Cerebellar nuclear complex (tissue), 1 donor: ENCODE data around the gene PIK3CB.
A peak's percentile ranks its signal among the peaks of the same experiment; 100 is the strongest.
"Not testable (repeated sequence)": the region's sequence is repeated elsewhere in the genome, so short reads cannot be mapped to it uniquely, and the experiment has no call there.

ENCODE experiments used
- DNase-seq, 2 experiments: peaks; one replicate each; lab custom pipeline; 2025; lab: John Stamatoyannopoulos, UW

PIK3CB gene

DNA sequence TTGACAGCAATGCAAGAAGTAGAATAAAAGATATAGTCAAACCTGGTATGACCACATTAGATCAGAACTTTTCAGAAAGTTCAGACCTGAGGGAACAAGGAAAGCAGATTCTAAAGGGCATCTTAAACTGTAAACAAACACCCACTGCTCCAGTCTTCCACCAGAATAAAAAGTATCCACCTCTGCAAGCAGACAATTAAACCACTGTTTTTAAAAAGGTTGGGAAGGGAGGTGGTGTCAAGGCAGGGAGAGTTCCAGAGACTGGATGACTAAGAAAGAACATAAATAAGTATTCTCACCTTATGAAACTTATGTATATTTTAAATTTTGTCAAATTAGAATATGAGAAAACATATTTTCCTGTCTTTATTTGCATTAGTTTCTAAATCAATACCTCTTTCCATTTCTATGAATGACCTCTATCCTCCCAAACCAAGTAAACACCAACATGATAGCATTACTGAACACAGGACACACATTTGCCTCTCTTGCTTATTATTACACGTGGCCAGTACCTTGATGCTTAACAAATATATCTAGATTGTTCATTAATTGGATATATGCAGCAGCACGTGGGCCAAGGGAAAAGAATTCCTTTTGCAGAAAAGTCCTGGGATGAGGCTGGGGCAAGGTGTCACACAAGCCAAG, 31.6 kb downstream of the PIK3CB start:
- no peak for DNase-seq

DNA sequence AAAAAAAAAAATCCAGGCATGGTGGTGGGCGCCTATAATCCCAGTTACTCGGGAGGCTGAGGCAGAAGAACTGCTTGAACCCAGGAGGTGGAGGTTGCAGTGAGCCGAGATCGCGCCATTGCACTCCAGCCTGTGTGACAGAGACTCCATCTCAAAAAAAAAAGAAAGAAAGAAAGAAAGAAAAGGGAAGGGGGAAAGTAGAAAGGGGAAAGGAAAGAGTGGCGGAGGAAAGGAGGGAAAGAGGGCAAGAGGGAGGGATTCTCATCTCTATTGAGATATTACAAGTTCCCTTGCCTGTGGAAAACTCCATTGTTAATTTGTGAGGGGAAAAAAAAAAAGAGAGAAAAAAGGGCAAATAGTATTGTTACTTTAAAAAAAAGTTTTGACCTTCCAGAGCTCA, 32.5 kb downstream of the PIK3CB start:
- DNase-seq = not testable (repeated sequence)

DNA sequence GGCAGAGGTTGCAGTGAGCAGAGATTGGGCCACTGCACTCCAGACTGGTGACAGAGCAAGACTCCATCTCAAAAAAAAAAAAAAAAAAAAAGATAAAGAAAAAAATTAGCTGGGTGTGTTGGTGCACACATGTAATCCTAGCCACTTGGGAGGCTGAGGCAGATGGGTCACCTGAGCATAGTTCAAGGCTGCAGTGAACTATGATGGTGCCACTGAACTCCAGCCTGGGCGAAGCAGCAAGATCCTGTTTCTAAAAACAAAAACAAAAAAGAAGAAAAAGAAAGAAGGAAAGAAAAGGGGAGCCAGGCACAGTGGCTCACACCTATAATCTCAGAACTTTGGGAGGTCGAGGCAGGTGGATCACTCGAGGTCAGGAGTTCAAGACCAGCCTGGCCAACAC, 32.9 kb downstream of the PIK3CB start:
- DNase-seq = no peak

DNA sequence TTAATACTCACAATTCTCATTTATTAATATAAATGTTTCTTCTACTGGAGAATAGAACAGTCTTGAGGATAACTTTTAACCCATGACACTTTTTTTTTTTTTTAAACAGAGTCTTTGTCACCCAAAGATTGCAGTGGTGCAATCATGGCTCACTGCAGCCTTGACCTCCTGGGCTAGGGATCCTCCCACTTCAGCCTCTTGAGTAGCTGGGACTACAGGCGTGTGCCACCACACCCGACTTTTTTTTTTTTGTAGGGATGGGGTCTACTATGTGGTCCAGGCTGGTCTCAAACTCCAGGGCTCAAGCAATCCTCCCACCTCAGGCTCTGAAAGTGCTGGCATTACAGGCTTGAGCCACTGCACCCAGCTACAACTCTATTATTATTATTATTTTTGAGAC, 34.5 kb downstream of the PIK3CB start:
- no peak for DNase-seq

DNA sequence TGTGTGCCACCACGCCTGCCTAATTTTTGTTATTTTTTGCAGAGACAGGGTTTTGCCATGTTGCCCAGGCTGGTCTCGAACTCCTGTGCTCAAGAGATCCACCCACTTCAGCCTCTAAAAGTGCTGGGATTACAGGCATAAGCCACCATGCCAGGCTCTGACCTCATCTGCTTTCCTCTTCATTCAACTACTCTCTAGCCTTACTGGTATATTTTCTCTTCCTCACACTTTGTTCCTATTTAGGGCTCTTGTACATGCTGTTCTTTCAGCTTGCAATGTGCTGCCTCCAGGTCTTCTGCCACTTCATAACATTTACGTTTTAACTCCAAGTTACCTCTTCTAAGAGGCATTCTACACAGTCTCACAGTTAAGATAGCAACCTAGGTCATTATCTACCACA, 34.9 kb downstream of the PIK3CB start:
- DNase-seq = no peak

DNA sequence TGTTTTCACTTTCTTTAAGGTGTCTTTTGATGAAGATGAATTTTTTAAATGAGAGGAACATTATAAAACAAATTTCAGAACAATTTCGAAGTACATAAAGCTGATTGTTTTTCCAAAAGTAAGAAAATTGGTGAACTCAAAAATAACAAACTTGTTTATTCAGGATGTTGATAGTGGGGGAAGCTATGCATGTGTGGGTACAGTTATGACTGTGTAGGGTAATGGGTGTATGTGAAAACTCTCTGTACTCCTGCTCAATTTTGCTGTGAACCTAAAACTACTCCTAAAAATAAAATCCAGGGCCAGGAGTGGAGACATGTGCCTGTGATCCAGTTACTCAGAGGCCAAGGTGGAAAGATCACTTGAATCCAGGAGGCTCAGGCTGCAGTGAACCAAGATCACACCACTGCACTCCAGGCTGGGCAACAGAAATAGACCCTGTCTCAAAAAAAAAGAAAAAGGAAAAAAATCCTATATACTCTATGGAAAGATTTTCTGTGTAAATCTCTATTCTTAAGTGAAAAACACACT, 37.2 kb downstream of the PIK3CB start:
- DNase-seq = no peak

DNA sequence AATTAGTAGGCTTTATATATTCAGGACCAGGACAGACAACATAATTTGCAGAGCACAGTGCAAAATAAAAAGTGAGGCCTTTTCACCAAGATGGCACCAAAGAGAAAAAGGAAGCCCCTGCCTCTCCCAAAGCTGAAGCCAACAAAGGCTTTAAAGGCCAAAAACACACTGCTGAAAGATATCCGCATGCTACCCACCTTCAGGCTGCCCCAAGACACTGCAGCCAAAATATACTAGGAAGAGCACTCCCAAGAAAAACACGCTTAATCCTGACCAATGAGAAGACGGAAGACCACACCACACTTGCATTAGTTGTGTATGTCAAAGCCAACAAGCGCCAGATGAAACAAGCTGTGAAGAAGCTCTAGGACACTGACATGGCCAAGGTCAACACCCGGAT, 38.0 kb downstream of the PIK3CB start:
- no peak for DNase-seq

DNA sequence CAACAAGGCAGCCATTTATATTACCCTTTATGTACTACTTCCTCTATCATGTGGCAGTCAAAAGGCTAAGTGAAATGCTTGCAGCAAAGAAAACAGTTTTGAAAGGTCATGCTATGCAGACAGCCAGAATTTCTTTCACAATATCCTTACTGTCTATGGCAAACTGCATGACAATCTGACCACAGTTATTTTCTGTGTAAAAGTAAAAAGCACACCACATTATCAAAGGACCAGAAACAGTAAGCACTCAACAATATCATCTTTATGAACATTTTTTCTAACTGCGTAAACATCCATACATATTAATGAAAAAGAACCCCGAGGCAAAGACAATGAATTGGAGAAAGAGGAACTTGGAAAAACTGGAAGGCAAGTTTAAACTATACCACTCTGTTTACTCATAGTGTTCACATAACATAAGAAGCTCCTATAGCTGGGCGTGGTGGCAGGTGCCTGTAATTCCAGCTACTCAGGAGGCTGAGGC, 47.9 kb downstream of the PIK3CB start:
- DNase-seq = no peak

DNA sequence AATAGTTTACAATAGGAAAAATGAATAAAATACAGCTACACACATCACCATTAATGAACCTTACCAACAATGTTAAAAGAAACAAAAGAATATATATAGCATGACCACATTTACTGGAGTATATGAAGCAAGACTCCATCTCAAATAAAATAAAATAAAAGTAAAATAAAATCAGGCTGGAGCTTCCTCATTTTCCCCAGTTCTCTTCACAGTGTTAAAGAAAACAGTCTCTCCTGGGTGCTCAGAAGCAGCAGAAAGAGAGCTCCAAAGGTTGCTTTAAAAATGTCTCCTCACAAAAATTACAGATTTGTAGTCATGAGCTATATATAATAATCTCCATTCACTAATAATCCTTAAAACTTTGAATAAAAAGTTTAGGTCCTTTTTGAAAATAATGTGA, 48.8 kb downstream of the PIK3CB start:
- no peak for DNase-seq

DNA sequence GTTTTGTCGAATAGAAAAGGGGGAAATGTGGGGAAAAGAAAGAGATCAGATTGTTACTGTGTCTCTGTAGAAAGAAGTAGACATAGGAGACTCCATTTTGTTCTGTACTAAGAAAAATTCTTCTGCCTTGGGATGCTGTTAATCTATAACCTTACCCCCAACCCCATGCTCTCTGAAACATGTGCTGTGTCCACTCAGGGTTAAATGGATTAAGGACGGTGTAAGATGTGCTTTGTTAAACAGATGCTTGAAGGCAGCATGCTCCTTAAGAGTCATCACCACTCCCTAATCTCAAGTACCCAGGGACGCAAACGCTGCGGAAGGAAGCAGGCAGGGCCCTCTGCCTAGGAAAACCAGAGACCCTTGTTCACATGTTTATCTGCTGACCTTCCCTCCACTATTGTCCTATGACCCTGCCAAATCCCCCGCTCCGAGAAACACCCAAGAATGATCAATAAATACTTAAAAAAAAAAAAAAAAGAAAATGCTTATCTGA, 49.3 kb downstream of the PIK3CB start:
- DNase-seq = not testable (repeated sequence)

DNA sequence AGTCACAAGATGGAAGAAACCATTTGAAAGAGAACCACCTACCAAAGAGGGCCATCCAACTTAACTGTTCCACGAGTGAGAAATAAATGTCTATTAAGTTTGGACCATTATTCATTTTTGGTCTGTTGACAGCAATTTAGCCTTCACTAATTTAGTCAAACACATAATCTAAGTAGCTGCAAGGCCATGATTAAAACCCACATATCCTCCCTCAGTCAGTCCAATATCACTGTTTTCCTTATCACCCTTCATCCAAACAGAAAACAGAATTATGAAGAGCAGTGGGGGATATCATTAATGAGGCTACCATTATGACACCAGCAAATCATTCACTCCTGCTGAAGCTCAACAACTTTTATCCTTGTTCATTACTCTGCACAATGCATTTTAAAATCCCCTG, 52.0 kb downstream of the PIK3CB start:
- DNase-seq = no peak

DNA sequence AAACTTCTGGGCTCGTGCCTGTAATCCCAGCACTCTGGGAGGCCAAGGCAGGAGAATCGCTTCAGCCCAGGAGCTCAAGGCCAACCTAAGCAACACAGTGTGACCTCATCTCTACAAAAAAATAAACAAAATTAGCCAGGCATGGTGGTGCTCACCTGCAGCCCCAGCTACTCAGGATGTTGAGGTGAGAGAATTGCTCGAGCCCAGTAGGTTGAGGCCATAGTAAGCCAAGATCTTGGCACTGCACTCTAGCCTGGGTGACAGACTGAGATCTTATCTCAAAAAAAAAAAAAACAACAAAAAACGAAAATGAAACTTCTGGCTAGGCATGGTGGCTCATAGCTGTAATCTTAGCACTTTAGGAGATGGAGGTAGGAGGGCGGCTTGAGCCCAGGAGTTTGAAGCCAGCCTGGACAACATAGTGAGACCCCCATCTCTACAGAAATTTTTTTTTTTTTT, 53.7 kb downstream of the PIK3CB start:
- DNase-seq = no peak

DNA sequence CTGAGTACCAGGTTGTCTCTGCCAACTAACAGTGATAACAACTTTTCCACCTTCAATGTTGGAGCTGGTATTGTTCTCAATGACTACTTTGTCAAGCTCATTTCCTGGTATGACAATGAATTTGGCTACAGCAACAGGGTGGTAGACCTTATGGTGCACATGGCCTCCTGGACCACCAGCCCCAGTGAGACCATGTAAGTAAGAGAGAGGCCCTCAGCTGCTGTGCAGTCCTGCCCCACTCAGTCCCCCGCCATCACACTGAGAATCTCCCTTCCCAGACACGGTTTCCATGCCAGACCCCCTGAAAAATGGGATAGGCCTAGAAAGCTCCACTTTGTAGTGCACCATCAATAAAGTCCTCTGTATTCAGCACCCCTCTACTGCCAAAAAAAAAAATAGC, 56.1 kb downstream of the PIK3CB start:
- no peak for DNase-seq

DNA sequence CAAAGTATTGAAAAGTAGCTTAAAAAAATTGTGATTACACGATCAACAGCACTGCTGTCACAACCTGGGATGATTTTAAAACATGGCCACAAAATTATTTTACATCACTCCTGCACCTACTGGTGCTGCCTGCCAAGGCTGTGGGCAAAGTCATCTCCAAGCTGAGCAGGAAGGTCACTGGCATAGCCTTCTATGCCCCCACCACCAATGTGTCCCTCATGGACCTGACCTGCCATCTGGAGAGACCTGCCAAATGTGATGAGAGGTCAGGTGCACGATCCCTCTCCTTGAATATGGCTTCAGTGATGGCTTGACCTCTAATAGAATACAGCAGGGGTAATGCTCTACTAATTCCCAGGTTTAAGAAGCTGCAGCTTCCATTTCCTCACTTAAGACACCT, 57.8 kb downstream of the PIK3CB start:
- DNase-seq = no peak

DNA sequence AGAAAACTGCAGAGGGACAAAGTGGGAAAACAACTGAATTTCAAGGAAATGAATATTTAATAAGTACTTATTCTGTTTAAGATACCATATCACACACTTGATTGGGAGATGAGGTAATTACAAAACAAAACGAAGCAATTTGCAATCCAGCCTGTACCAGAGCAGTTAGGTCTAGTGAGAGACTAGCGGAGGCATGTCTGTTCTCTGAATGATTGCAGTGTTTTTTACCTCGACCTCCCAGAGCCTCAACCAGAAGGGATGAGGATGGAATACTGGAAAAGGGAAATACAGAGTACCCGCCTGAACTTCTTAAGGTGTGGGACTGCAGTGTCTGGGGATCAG, 59.5 kb downstream of the PIK3CB start:
- DNase-seq = no peak

DNA sequence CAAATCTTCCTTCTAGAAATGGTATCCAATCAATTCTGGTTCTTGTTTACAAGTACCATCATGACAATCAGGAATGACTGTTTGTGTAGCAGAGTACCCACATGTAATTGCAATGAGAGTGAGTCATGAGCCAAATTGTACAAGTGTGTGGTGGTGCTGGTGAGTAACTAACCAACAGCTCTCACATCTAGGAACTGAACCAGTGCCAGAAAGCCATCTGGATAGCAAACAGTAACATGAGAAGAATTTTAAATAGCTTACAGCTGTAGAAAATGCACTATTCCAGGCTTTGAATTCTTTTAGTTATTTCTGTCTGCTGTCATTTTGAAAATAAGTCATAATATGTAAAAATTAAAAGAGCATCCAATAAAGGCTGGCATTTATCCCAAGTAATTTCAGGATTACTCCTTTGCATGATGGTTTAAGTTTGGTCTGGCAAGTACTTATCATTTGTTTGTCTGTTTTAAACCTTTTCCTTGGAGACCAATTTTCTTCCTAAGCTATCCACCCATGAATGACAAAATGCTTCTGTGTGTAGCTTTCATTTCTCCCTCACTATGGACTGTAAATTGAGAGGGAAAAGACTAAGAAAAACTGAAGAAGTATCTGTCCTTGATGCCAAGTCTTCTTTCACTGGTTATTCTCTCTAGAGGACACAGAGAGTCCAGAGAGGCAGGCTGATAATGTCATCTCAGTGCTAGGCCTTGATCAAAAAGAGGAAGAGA, 60.0 kb downstream of the PIK3CB start:
- peak in 1 of 2 experiments; percentile 19 for DNase-seq

DNA sequence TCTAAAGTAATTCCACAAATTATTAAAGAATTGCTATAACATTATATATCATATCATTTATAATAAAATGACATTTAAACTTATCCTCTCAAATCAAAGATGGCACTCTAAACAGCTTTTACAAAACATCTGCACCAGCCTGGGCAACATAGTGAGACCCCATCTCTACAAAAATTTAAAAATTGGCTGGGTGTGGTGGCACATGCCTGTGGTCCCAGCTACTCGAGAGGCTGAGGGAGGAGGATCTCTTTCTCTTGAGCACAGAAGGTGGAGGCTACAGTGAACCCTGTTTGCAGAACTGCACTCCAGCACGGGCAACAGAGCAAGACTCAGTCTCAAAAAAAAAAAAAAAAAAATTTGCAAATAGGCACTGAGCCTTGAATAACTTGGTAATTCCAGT, 63.1 kb downstream of the PIK3CB start:
- DNase-seq = no peak

DNA sequence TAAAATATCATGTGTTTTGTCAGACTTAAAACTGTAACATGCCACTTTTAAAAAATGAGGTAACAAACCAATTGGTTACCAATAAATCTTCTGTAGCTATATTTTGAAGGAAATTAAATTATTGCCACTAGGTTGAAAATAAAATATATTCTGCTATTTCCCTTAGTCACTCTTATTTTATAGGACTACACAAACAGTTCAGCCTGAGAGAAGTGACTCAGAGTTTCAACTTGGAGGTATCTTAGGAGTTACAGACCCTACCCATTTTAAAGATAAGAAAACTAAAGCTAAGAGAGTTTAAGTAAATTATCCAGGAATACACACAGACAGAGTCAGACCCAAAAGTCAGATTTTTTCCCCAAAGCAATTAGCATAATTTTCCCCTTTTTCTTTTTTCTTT, 65.1 kb downstream of the PIK3CB start:
- DNase-seq = no peak

DNA sequence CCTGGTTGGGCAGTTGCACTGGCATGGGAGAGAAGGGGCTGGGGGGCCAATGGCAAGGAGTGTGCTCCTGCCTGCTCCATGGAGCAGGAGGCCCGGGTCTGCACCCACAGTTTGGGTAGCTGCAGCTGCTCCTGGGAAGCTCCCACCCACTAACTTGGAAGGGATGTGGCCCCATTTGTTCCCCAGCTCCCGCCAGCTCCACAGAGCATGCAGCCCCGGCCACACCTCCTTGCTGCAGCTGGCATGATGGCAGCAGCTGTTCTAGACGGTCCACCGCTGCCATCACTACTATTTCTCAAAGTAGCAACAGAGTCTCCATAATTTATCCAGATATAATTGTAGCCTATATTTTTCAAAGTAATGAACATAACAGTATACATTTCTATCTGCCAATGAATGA, 65.8 kb downstream of the PIK3CB start:
- DNase-seq = no peak

DNA sequence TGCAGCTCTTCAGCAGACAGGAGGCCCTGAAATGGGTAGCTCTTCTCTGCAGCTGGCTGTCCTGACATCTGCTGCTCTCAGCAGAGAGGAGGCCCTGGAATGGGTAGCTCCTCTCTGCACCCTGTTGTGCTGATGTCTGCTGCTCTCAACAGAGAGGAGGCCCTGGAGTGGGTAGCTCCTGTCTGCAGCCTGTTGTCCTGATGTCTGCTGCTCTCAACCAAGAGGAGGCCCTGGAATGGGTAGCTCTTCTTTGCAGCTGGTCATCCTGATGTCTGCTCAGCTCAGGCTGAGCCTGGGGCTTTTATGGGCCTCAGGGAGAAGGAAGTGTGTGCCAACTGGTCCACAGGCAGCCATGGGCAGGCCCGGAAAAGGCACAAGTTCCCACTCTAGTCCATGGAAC, 66.6 kb downstream of the PIK3CB start:
- DNase-seq = no peak

DNA sequence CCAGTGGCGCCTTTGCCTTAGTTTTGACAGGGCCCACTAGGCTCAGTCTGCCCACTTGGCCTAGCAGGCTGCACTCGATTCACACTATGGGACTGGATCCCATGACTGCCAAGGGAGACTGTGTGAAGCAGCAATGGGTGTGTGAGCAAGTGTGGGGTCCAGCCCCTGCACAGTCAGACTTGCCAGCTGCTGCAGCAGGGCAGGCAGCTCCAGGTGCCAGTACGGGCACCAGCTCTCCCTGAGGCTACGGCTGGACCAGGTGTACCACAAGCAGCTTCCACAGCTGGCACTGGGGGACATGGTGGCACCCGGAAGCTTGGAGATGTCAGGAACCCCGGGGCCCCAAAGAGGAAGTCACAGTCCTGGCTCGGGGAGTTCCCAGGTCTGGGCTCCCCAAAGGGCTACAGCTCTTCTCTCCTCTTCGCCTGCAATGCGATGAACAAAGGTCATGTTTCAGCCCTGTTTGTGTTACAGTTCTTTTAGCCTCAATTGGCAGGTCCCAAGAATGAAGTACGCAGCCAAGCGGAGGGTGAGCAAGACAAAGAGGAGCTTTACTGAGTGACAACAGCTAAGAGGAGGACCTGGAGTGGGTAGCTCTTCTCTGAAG, 67.1 kb downstream of the PIK3CB start:
- DNase-seq = no peak

DNA sequence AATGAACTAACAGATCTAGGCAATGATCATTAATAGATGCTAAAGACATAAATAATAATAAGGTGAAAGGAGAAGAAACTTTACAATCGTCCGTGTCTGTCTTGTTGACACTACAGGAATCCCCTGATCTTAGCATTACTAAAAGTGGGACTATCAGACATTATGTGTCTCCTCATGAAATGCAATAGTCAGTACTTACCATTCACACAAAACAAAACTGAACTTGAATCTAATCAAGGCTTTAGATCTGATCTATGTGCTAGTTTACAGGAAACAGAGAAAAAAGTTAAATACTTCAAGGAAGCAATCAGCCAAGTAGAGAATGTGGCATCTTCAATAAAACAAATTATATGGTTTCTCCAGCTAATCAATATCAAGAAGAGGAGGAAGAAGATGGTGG, 73.7 kb downstream of the PIK3CB start:
- DNase-seq = no peak

DNA sequence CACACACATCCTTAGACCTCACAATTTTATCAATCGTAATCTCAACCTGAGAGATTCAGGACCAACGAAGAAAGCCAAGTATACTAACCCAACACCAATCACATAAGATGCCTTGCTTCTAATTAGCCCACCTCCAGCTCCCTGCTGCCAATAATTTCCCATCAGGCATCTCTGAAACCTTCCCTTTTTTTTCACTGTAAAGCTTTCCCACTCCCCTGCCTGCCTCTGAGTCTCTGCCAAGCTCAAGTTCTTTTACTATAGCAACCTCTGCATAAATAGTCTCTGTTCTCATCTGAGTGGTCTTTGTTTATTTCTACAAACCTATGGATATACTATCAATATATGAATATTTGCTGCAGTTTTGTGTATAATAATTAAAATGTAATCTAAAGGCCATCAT, 86.5 kb downstream of the PIK3CB start:
- DNase-seq = no peak
